ENCODE data around the gene RAC3. TPM values are rescaled to one million over a fixed set of nuclear protein-coding genes. Genes with fewer than 3 reads are reported as not detected.

Gene RAC3
- total and polyA plus RNA-seq, 2 experiments from 2014 or later, result 1.3 to 7.9 TPM

DNA sequence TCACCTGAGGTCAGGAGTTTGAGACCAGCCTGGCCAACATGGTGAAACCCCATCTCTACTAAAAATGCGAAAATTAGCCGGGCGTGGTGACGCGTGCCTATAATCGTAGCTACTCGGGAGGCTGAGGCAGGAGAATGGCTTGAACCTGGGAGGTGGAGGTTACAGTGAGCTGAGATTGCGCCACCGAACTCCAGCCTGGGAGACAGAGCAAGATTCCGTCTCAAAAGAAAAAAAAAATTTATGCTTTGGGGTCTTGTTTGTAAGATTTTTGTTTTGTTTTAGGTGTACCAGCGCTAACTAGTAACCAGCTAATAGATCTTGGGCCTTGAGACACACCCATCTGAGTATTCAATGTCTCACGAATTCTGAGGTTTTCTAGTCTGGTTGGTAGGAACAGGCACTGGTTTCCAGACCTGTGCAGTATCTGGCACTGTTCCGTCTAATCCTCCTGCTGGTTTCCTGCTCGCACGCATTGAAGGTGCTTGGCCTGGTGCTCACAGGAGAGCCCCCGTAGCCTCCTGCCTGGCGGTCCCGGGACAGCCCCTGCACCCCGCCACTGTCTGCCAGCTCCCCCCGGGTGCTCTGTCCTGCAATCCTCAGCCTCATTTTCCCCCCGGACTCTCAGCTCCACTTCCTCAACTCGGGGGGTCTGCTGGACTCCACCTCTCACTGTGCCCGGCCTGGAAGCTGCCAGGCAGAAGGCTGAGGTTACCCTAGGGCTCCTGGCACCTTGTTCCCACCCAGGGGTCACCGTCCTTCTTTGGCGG, 44.7 kb downstream of the RAC3 start:
- Histone ChIP-seq H3K9me2 (ENCODE audit: insufficient read depth) (no peaks in the 10 kb centered on the region), H3K4me1 (ENCODE audit: insufficient read depth) (no peaks in the 10 kb centered on the region), H3K27me3 (replicated peaks; ENCODE audit: insufficient read depth) (no peaks in the 10 kb centered on the region), H3K4me3 (no peak overlapping the region), H3K27ac (no peak overlapping the region), H2AFZ (no peak overlapping the region), H3K4me2 (ENCODE audit: unreplicated experiment) (no peak overlapping the region), H3K9me3 (ENCODE audit: low read depth) (no peaks in the 10 kb centered on the region), H3K36me3 (ENCODE audit: low read depth) (no peaks in the 10 kb centered on the region), H3F3A (ENCODE audit: insufficient read depth) (peaks cover 4% of the 10 kb centered on the region; the same call in 1 of the 2 replicates), H4K20me1 (ENCODE audit: insufficient read depth) (no peaks in the 10 kb centered on the region), H3K9ac (no peak overlapping the region), H3K79me2 (ENCODE audit: insufficient read depth) (no peaks in the 10 kb centered on the region)
- TF ChIP-seq EZH2 (IDR thresholded peaks at IDR 0.05; ENCODE audit: insufficient read depth, poor library complexity, severe bottlenecking) (no peak), EZH2phosphoT487 (IDR thresholded peaks at IDR 0.05; ENCODE audit: insufficient read depth, low read depth) (no peak)
- 79 to 90% methylated on average over 23 to 25 of the region's 25 CpGs for WGBS, 2 experiments (ENCODE audit: low coverage in 1 of 2, low lambda C conversion rate in 2 of 2, missing lambda C conversion rate in 2 of 2)
- DNase-seq, result no peak
- in situ Hi-C loops (cut with MboI), result no loop called here

DNA sequence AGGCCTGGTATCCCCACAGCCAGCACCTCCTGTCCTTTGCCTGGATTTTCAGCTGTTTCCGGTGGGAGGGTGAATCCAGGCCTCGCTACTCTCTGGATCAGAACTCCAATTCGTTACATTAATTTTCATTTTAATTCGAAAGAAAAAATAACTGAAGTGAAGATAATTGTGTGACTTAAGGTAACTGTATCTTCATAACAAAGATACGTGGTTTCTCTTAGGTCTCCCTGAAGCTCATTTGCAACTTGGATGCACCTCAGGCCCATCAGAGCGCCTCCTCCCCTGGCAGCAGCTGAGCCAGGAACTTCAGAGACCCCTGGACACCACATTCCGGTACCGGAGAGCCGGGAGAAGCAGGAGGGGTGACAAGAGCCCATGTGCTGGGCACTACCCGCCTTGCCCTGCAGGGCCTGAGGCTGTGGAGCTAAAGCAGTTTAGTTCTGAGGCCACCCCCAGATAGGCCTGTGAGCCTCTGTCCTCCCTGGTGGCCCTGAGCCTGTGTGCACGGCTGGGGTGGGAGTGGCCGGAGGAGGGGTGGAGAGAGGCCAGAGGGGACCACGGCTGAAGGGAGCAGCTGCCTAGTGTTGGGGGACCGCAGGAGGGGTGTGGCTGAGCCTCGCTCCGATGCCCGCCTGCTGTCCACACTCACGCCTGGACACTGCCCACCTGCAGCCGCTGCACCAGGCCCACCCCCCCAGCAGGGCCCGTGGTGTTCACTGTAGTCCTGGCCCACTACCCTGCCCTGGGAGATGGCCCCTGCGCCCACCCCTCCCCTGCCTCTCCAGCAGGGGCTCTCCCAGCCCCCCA, 45.5 kb downstream of the RAC3 start:
- Histone ChIP-seq H3K4me2 (ENCODE audit: unreplicated experiment) (no peak overlapping the region), H3K4me3 (no peak overlapping the region), H4K20me1 (ENCODE audit: insufficient read depth) (no peaks in the 10 kb centered on the region), H3K9ac (no peak overlapping the region), H3K27ac (no peak overlapping the region), H3K79me2 (ENCODE audit: insufficient read depth) (no peaks in the 10 kb centered on the region), H3K4me1 (ENCODE audit: insufficient read depth) (no peaks in the 10 kb centered on the region), H3K9me3 (ENCODE audit: low read depth) (no peaks in the 10 kb centered on the region), H3K9me2 (ENCODE audit: insufficient read depth) (no peaks in the 10 kb centered on the region), H3K36me3 (ENCODE audit: low read depth) (no peaks in the 10 kb centered on the region), H2AFZ (no peak overlapping the region), H3K27me3 (replicated peaks; ENCODE audit: insufficient read depth) (no peaks in the 10 kb centered on the region), H3F3A (ENCODE audit: insufficient read depth) (peaks cover 4% of the 10 kb centered on the region; the same call in 1 of the 2 replicates)
- TF ChIP-seq EZH2phosphoT487 (IDR thresholded peaks at IDR 0.05; ENCODE audit: insufficient read depth, low read depth) (no peak), EZH2 (IDR thresholded peaks at IDR 0.05; ENCODE audit: insufficient read depth, poor library complexity, severe bottlenecking) (no peak)
- in situ Hi-C loops (cut with MboI), result no loop called here
- 65 to 72% methylated on average over 12 to 21 of the region's 21 CpGs for WGBS, 2 experiments (ENCODE audit: low coverage in 1 of 2, low lambda C conversion rate in 2 of 2, missing lambda C conversion rate in 2 of 2)
- DNase-seq, result no peak

DNA sequence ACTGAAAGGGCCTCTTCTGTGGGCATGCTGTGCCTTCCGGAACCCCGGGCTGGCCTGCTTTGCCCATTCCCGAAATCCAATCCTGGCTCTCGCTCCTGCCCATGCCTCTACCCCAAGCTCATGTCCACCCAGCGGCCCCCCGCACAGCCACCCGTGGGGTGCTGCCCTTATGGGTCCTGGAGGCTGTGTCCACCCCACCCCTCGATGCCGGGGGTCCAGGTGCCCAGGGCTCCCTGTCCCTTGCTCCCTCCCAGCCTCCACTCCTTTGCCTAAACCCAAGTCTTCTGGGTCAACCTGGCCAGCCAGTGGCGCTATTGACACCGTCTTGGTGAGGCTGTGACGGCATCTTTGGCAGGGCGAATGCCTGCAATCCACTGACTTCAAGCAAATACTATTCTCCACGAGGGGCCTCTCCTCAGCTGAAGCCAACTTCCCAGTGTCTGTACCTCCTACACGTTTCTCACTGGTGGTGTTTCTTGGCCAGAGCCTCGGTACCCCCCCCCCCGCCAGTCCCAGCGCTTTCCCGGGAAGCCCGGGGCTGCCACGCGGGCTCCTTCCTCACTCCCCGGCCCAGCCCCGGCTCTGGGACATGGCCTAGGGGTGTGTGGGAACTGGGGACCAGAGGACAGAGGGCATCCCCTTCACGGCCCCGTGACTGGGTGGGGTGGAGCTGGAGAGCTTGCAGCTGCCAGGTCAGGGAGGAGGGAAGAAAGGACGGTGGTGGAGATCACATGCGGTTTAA, 46.3 kb downstream of the RAC3 start:
- Histone ChIP-seq H3K9me3 (ENCODE audit: low read depth) (no peaks in the 10 kb centered on the region), H3K4me1 (ENCODE audit: insufficient read depth) (no peaks in the 10 kb centered on the region), H2AFZ (no peak overlapping the region), H4K20me1 (ENCODE audit: insufficient read depth) (no peaks in the 10 kb centered on the region), H3K9me2 (ENCODE audit: insufficient read depth) (no peaks in the 10 kb centered on the region), H3F3A (ENCODE audit: insufficient read depth) (peaks cover 4% of the 10 kb centered on the region; the same call in 1 of the 2 replicates), H3K9ac (no peak overlapping the region), H3K4me3 (no peak overlapping the region), H3K27me3 (replicated peaks; ENCODE audit: insufficient read depth) (no peaks in the 10 kb centered on the region), H3K79me2 (ENCODE audit: insufficient read depth) (no peaks in the 10 kb centered on the region), H3K4me2 (ENCODE audit: unreplicated experiment) (no peak overlapping the region), H3K36me3 (ENCODE audit: low read depth) (no peaks in the 10 kb centered on the region), H3K27ac (no peak overlapping the region)
- in situ Hi-C loops (cut with MboI), result no loop called here
- TF ChIP-seq EZH2phosphoT487 (IDR thresholded peaks at IDR 0.05; ENCODE audit: insufficient read depth, low read depth) (no peak), EZH2 (IDR thresholded peaks at IDR 0.05; ENCODE audit: insufficient read depth, poor library complexity, severe bottlenecking) (no peak)
- no peak for DNase-seq
- WGBS, 2 experiments (ENCODE audit: low coverage in 1 of 2, low lambda C conversion rate in 2 of 2, missing lambda C conversion rate in 2 of 2), result 75 to 79% methylated on average over 24 to 28 of the region's 28 CpGs

DNA sequence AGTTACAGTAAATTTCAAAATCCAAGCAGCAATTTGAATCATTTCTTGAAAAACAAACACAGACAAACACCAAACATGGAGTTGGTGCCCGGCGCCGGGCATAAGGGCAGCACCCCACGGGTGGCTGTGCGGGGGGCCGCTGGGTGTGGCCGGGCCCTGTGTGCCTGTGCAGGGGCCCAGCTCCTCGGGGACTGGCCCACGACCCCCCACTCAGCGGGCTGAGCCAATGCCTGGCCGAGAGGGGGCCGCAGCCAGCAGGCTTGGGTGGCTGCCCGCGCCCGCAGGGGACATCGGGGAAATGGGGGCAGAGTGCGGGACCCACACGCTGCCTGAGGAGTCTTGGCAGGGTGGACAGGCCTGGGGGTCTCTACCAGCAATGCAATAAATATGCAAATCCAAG, 47.0 kb downstream of the RAC3 start:
- Histone ChIP-seq H3K27ac (no peak overlapping the region), H3K4me3 (no peak overlapping the region), H4K20me1 (ENCODE audit: insufficient read depth) (no peaks in the 10 kb centered on the region), H2AFZ (no peak overlapping the region), H3K9me2 (ENCODE audit: insufficient read depth) (no peaks in the 10 kb centered on the region), H3K9me3 (ENCODE audit: low read depth) (no peaks in the 10 kb centered on the region), H3K36me3 (ENCODE audit: low read depth) (no peaks in the 10 kb centered on the region), H3K27me3 (replicated peaks; ENCODE audit: insufficient read depth) (no peaks in the 10 kb centered on the region), H3K9ac (no peak overlapping the region), H3F3A (ENCODE audit: insufficient read depth) (peaks cover 4% of the 10 kb centered on the region; the same call in 1 of the 2 replicates), H3K4me2 (ENCODE audit: unreplicated experiment) (no peak overlapping the region), H3K4me1 (ENCODE audit: insufficient read depth) (no peaks in the 10 kb centered on the region), H3K79me2 (ENCODE audit: insufficient read depth) (no peaks in the 10 kb centered on the region)
- in situ Hi-C loops (cut with MboI), result no loop called here
- no peak for DNase-seq
- 86 to 95% methylated on average over 11 to 14 of the region's 18 CpGs for WGBS, 2 experiments (ENCODE audit: low coverage in 1 of 2, low lambda C conversion rate in 2 of 2, missing lambda C conversion rate in 2 of 2)
- no peak for TF ChIP-seq EZH2phosphoT487 (IDR thresholded peaks at IDR 0.05; ENCODE audit: insufficient read depth, low read depth)
- TF ChIP-seq EZH2 (IDR thresholded peaks at IDR 0.05; ENCODE audit: insufficient read depth, poor library complexity, severe bottlenecking), result no peak

Data from GM23248 (cell line).